K562 (cell line): ENCODE data around the gene DNAL4. TPM values are rescaled to one million over a fixed set of nuclear protein-coding genes. Genes with fewer than 3 reads are reported as not detected.

ENCODE experiments used
- ATAC-seq: fragments of 200-7000 bp; cut with Tn5 transposase; 3 replicates; pipeline ENCODE4 v1.9.1; 2020; ENCODE audit warnings: moderate library complexity
- BruUV-seq: library from RNA; stranded (reverse); fragments of 400-500 nt; replicated peaks from 2 replicates; lab custom pipeline; 2021; lab: Mats Ljungman, UMichigan
- CTCF ChIA-PET: fragments of 300-600 bp; formaldehyde crosslinking; extraction: SDS; loops from one replicate; lab custom pipeline; 2021; ENCODE audit warnings: low intra/inter-chr PET ratio; lab: Yijun Ruan, JAX
- POLR2A ChIA-PET: fragments of 300-600, 350-650 bp; sonication (Branson Sonifier 250); formaldehyde crosslinking; extraction: SDS; loops from one replicate; lab custom pipeline; 2021; ENCODE audit warnings: antibody characterized with exemption, inconsistent platforms; lab: Yijun Ruan, JAX
- DNase-seq, 4 experiments: peaks; one replicate each; pipeline versions ENCODE4 v3.0.0 to v3.0.0-alpha.2; 2011 to 2018; ENCODE audit warnings: low spot score in 3 of 4, mixed read lengths in 3 of 4; ENCODE audit errors: extremely low read depth in 1 of 4
- FAIRE-seq: peaks from 2 replicates; lab custom pipeline; 2011; peaks lifted over from hg19 to GRCh38; lab: Jason Lieb, UNC
- H2AFZ ChIP-seq: 2 replicates; pipeline ENCODE4 v1.6.0; 2011; ENCODE audit warnings: low read depth, low read length, control low read depth, inconsistent platforms
- H3K27ac ChIP-seq: fragments of 200-600 bp; 3 replicates; pipeline ENCODE4 v1.8.0; 2011; ENCODE audit warnings: low read depth, mild to moderate bottlenecking, control low read depth, inconsistent platforms, low read length, moderate library complexity, mixed read lengths; ENCODE audit errors: extremely low read depth
- H3K27me3 ChIP-seq, 2 experiments: fragments of 300-600 bp in 1 of 2; 2 replicates in 1 of 2; 3 replicates in 1 of 2; pipeline versions ENCODE4 v1.6.0 to v1.8.0; 2011; ENCODE audit warnings: inconsistent platforms in 2 of 2, low read length in 2 of 2, mild to moderate bottlenecking in 1 of 2, mixed read lengths in 1 of 2, moderate library complexity in 1 of 2; ENCODE audit not compliant: control insufficient read depth in 2 of 2, insufficient read depth in 2 of 2
- H3K36me3 ChIP-seq: fragments of 300-600 bp; 3 replicates; pipeline ENCODE4 v1.8.0; 2011; ENCODE audit warnings: mild to moderate bottlenecking, low read length, inconsistent platforms; ENCODE audit not compliant: control insufficient read depth, insufficient read depth
- H3K4me1 ChIP-seq, 2 experiments: fragments of 200-600 bp in 1 of 2; replicated peaks in 1 of 2; 2 replicates in 1 of 2; 3 replicates in 1 of 2; pipeline versions ENCODE4 v1.5.1 to v1.8.0; 2011; ENCODE audit warnings: inconsistent platforms in 2 of 2, low read length in 2 of 2, mild to moderate bottlenecking in 1 of 2, mixed read lengths in 1 of 2, moderate library complexity in 1 of 2; ENCODE audit not compliant: control insufficient read depth in 2 of 2, insufficient read depth in 2 of 2
- H3K4me2 ChIP-seq: 2 replicates; pipeline ENCODE4 v1.6.1; 2011; ENCODE audit warnings: low read length, control low read depth, inconsistent platforms, mixed read lengths; ENCODE audit not compliant: insufficient read depth
- H3K4me3 ChIP-seq: fragments of 200-600 bp; sonication (generic), shearing (Covaris generic); 2 replicates; pipeline ENCODE4 v1.5.1; 2016; ENCODE audit warnings: control low read depth, inconsistent platforms
- H3K79me2 ChIP-seq: fragments of 200-600 bp; 3 replicates; pipeline ENCODE4 v1.8.0; 2011; ENCODE audit warnings: low read length, inconsistent platforms; ENCODE audit not compliant: control insufficient read depth, insufficient read depth
- H3K9ac ChIP-seq, 2 experiments: 2 replicates each; pipeline versions ENCODE4 v1.6.0 to v1.6.1; 2011; ENCODE audit warnings: low read depth in 2 of 2, low read length in 2 of 2, control low read depth in 1 of 2, inconsistent platforms in 1 of 2, mild to moderate bottlenecking in 1 of 2, mixed read lengths in 1 of 2; ENCODE audit not compliant: insufficient read depth in 1 of 2
- H3K9me1 ChIP-seq: one replicate; pipeline ENCODE4 v1.6.0; 2011; ENCODE audit warnings: inconsistent platforms, mild to moderate bottlenecking, low read length, moderate library complexity; ENCODE audit not compliant: control insufficient read depth, insufficient read depth
- H3K9me3 ChIP-seq: replicated peaks from 2 replicates; pipeline ENCODE4 v1.5.1; 2011; ENCODE audit warnings: low read depth, low read length, inconsistent platforms; ENCODE audit not compliant: control insufficient read depth, insufficient read depth
- H4K20me1 ChIP-seq: replicated peaks from 2 replicates; pipeline ENCODE4 v1.6.1; 2011; ENCODE audit warnings: low read length, inconsistent platforms, mixed read lengths; ENCODE audit not compliant: control insufficient read depth, insufficient read depth
- EZH2 ChIP-seq: IDR thresholded peaks from 2 replicates; pipeline ENCODE4 v1.6.1; 2012; ENCODE audit warnings: low read depth, mild to moderate bottlenecking, inconsistent platforms, low read length, borderline replicate concordance
- NR0B1 ChIP-seq: fragments of 450-650 bp; IDR thresholded peaks from one replicate; pipeline ENCODE4 v1.6.1; 2018; ENCODE audit warnings: mild to moderate bottlenecking, moderate library complexity; ENCODE audit not compliant: partially characterized antibody
- RBFOX2 ChIP-seq: fragments of 200-400 bp; formaldehyde crosslinking; IDR thresholded peaks from 2 replicates; pipeline ENCODE4 v1.6.1; 2017; ENCODE audit warnings: low read depth, mild to moderate bottlenecking, low read length, moderate library complexity
- SRSF1 ChIP-seq: fragments of 200-400 bp; formaldehyde crosslinking; IDR thresholded peaks from 2 replicates; pipeline ENCODE4 v1.6.1; 2017; ENCODE audit warnings: mild to moderate bottlenecking, low read depth, low read length, moderate library complexity
- SUPT5H ChIP-seq: fragments of 450-650 bp; IDR thresholded peaks from 2 replicates; pipeline ENCODE4 v1.6.1; 2016
- TRIM25 ChIP-seq: fragments of 450-650 bp; IDR thresholded peaks from 2 replicates; pipeline ENCODE4 v1.7.0; 2016; ENCODE audit warnings: borderline replicate concordance
- ZC3H11A ChIP-seq: IDR thresholded peaks from 2 replicates; pipeline ENCODE4 v1.6.1; 2012; ENCODE audit warnings: low read depth, low read length, improper control_type of control experiment
- WGBS: fragments of 100-300 bp; shearing (Covaris generic); methylation state at CpG from one replicate; pipeline ENCODE4 v1.1.6; 2016; ENCODE audit warnings: low coverage, mixed read lengths; ENCODE audit not compliant: insufficient coverage; ENCODE audit errors: missing lambda C conversion rate; 5-methylcytosine and 5-hydroxymethylcytosine counted together
- in situ Hi-C: fragments of 300-500 bp; cut with MboI; formaldehyde crosslinking; loops from 4 replicates; pipeline ENCODE4 v1.15.0; 2018; ENCODE audit warnings: inconsistent platforms, mixed read lengths
- intact Hi-C: fragments of 100-400 bp; cut with micrococcal nuclease; formaldehyde crosslinking; loops from 2 replicates; pipeline ENCODE4 v1.14.2; 2022
- polyA plus RNA-seq, 8 experiments: library from polyadenylated mRNA; depleted of rRNA in 4 of 8; stranded (reverse) in 5 of 8; unstranded in 3 of 8; fragments of >200 nt; fragmentation: Nextera tagmentation in 2 of 8; fragmentation: Illumina TruSeq in 1 of 8; extraction: Ambion mirVana in 2 of 8; extraction: Trizol in 1 of 8; gene quantifications; 2 replicates each; pipeline versions ENCODE4 v1.2.1 to v1.2.3, GENCODE V29; 2011 to 2014; ENCODE audit warnings: inconsistent platforms in 1 of 8, missing spikeins in 1 of 8
- total RNA-seq, 7 experiments: library from RNA; depleted of rRNA in 6 of 7; stranded (reverse); fragments of >200 nt in 6 of 7; fragmentation: Illumina TruSeq in 2 of 7; extraction: Trizol in 2 of 7; gene quantifications; 2 replicates each; pipeline versions ENCODE4 v1.2.1 to v1.2.3, GENCODE V29; 2011 to 2021; ENCODE audit warnings: low replicate concordance in 1 of 7

The DNAL4 gene
- total and polyA plus RNA-seq, 9 of the 15 experiments (the other 6 are each of a cell fraction or from before 2014, with no cell fraction given), result 0.20 to 9.4 (median 5.2) TPM

GRCh38 chr22:38740116-38740723 lies 53.7 kb downstream of the DNAL4 start (continued):
- TF ChIP-seq TRIM25 (no peak), SRSF1 (no peak), RBFOX2 (0 out of 2 replicates have a peak, but pooled peaks have one; percentile 29), ZC3H11A (no peak)

- H3K9me3 ChIP-seq, result no peaks in the 10 kb centered on the region
- FAIRE-seq (no peak), DNase-seq (no peak), ATAC-seq (no peak)
- no peaks in the 10 kb centered on the region for H4K20me1 ChIP-seq
- no TSS peak for BruUV-seq
- H3K4me2 ChIP-seq, result no peak overlapping the region
- in situ Hi-C loops (no loop called here), intact Hi-C loops (no loop called here)
- ChIA-PET POLR2A (interaction anchor here (0.6 to 2.2 kb wide), 4 partner anchors 8 to 126 kb away, joined by 3 to 6 read pairs (median 4); no protein-coding TSS in a partner anchor), CTCF (no interaction called here)
- H3K4me3 ChIP-seq, result no peak overlapping the region
- H2AFZ ChIP-seq, result no peak overlapping the region
- no peaks in the 10 kb centered on the region for H3K9me1 ChIP-seq
- H3K36me3 ChIP-seq, result peaks cover 89% of the 10 kb centered on the region
- 88% methylated on average over 10 of the region's 20 CpGs for WGBS
- no peaks in the 10 kb centered on the region for H3K79me2 ChIP-seq
- H3K27me3 ChIP-seq, result no peaks in the 10 kb centered on the region
- H3K27ac ChIP-seq, result no peak overlapping the region
- peaks cover 0 to 4% of the 10 kb centered on the region in 2 experiments; a peak in 1 of 5 replicates for H3K4me1 ChIP-seq
- H3K9ac ChIP-seq, result no peak overlapping the region
- no peak for TF ChIP-seq EZH2
- TF ChIP-seq NR0B1, result no peak
- 0 out of 2 replicates have a peak, but pooled peaks have one; percentile 12 for TF ChIP-seq SUPT5H
- peak; percentile 16 for TF ChIP-seq RBFOX2
These were observed 54.5 kb downstream of the DNAL4 start for GRCh38 chr22:38739300-38740055.
